Transverse colon (tissue), 4 donors: ENCODE results near the gene SCN8A.

ENCODE experiments used
- POLR2A ChIP-seq: fragments of 450-650 bp; IDR thresholded peaks from one replicate; pipeline ENCODE4 v1.6.1; 2016; ENCODE audit warnings: antibody characterized with exemption, mild to moderate bottlenecking, moderate library complexity
- POLR2AphosphoS5 ChIP-seq, 3 donors: sonication (generic); formaldehyde crosslinking; IDR thresholded peaks; one replicate each; pipeline ENCODE4 v1.6.1; 2016; ENCODE audit warnings: antibody characterized with exemption in 3 of 3
- TF ChIP-seq, protein P1 (sequence below), 5 experiments: fragments of 200-600 bp in 3 of 5; fragments of 450-650 bp in 2 of 5; sonication (generic) in 3 of 5; IDR thresholded peaks; 1 replicate in 2 of 5; 2 replicates in 3 of 5; pipeline ENCODE4 v1.5.1; 2016 to 2017; ENCODE audit warnings: antibody characterized with exemption in 5 of 5, inconsistent platforms in 3 of 5, mild to moderate bottlenecking in 2 of 5, moderate library complexity in 1 of 5

DNA sequence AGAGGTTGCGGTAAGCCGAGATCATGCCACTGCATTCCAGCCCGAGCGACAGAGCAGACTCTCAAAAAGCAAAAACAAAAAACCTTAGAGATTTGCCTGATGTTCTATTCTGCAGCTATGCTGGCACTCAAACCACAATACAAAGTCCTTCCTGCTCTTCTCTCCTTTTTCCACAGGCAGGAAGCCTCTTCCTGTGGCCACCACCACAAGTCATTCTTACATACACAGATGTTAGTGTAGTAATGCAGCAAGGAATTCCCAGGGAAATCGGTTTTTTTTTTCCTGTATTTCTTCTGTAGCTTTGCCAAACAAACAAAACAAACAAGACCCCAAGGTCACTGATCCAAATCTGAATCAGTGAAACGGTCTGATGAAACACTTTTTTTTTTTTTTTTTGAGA is 153.2 kb downstream of the SCN8A start:
- TF ChIP-seq POLR2A (no peak), POLR2AphosphoS5 (IDR thresholded peaks at IDR 0.05) (no peak)
- TF ChIP-seq, protein P1, sequence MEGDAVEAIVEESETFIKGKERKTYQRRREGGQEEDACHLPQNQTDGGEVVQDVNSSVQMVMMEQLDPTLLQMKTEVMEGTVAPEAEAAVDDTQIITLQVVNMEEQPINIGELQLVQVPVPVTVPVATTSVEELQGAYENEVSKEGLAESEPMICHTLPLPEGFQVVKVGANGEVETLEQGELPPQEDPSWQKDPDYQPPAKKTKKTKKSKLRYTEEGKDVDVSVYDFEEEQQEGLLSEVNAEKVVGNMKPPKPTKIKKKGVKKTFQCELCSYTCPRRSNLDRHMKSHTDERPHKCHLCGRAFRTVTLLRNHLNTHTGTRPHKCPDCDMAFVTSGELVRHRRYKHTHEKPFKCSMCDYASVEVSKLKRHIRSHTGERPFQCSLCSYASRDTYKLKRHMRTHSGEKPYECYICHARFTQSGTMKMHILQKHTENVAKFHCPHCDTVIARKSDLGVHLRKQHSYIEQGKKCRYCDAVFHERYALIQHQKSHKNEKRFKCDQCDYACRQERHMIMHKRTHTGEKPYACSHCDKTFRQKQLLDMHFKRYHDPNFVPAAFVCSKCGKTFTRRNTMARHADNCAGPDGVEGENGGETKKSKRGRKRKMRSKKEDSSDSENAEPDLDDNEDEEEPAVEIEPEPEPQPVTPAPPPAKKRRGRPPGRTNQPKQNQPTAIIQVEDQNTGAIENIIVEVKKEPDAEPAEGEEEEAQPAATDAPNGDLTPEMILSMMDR (IDR thresholded peaks at IDR 0.05): no peak
